Medulla oblongata (tissue), 1 donor: ENCODE measurements around the gene SCRT2.

ENCODE experiments used
- DNase-seq: peaks from one replicate; pipeline ENCODE4 v3.0.0-alpha.2; 2015; ENCODE audit errors: extremely low spot score

SCRT2 gene

GRCh38 chr20:672963-673602 is 2.5 kb downstream of the SCRT2 start:
- no peak for DNase-seq

GRCh38 chr20:671252-672030 is 4.2 kb downstream of the SCRT2 start:
- no peak for DNase-seq

GRCh38 chr20:669573-669972 is 6.0 kb downstream of the SCRT2 start:
- DNase-seq = no peak

DNA sequence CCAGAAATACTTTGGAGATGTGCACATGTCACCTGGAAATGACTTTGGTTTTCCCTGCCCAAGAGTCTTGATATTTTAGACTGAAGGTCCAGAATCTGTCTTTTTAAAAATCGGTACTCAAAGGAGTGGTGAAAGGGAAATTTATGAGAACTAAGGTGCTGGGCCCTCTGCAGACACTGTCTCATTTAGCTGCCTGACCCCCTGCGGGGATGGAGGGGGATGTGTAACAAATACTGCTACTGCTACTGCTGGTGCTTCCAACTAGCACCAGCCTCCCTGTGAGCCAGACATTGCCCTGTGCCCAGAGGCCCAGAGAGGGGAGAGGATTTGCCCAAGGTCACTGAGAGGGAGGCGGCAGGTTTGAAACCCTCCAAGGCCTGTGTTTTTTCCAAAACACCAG is 7.0 kb downstream of the SCRT2 start:
- no peak for DNase-seq

DNA sequence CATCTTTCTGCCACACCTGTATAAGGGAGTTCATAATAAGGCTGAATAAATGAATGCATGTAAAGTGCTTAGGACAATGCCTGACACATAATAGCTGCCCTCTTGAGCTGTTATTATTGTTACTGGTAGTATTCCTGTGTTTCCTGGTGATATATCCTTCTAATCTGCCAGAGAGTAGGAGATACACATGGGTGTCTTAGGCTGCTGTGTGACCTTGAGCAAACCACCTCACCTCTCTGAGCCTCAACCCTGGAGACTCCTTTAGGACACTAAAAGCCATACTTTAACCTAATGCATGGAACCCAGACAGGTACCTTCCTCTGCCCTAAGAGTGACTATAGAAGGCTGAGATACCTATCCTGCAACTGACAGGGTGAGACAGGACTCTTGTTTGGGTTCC is 7.6 kb downstream of the SCRT2 start:
- no peak for DNase-seq

- DNase-seq = peak; percentile 26
Measured at GRCh38 chr20:667351-668034, 8.1 kb downstream of the SCRT2 start.

- no peak for DNase-seq
Measured at GRCh38 chr20:666877-667276, 8.7 kb downstream of the SCRT2 start.

- no peak for DNase-seq
Measured at GRCh38 chr20:665276-665675, 10.3 kb downstream of the SCRT2 start.

DNA sequence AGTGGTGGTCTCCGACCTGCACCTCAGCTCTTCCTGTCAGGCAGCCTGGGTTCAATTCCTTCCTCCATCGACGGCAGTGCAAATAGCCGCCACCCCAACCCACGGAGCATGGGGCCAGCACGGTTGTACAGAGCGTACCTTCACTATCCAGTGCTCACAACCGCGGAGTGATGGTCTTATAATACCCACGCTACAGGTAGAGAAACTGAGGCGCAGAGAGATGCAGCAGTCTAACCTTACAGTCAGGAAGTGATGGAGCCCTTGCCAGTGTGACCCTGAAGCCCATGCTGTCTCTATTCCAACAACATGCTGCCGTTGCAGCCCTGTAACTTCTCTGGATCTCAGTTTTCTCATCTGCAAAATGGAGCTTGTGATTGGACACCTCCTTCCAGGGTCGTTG is 11.0 kb downstream of the SCRT2 start:
- no peak for DNase-seq

DNA sequence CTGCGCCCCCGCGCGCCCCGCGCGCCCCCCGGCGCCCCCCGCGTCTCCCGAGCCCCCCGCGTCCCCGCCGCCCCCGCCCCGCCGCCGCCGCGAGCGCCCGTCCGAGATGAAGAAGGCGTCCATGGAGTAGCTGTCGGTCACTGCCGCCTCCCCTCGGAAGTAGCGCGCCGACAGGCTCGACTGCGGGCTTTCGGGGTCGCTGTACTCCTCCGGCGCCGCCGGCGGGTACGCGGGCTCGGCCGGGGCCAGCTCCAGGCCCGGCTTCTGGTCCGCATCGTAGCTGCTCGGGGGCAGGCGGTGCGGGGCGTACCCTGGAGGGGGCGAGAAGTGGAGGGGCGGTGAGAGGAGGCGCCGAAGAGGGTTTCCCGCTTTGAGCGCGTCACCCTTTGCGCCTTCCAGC is 11.5 kb downstream of the SCRT2 start:
- no peak for DNase-seq

- no peak for DNase-seq
Measured at GRCh38 chr20:663315-664090, 12.1 kb downstream of the SCRT2 start.

DNA sequence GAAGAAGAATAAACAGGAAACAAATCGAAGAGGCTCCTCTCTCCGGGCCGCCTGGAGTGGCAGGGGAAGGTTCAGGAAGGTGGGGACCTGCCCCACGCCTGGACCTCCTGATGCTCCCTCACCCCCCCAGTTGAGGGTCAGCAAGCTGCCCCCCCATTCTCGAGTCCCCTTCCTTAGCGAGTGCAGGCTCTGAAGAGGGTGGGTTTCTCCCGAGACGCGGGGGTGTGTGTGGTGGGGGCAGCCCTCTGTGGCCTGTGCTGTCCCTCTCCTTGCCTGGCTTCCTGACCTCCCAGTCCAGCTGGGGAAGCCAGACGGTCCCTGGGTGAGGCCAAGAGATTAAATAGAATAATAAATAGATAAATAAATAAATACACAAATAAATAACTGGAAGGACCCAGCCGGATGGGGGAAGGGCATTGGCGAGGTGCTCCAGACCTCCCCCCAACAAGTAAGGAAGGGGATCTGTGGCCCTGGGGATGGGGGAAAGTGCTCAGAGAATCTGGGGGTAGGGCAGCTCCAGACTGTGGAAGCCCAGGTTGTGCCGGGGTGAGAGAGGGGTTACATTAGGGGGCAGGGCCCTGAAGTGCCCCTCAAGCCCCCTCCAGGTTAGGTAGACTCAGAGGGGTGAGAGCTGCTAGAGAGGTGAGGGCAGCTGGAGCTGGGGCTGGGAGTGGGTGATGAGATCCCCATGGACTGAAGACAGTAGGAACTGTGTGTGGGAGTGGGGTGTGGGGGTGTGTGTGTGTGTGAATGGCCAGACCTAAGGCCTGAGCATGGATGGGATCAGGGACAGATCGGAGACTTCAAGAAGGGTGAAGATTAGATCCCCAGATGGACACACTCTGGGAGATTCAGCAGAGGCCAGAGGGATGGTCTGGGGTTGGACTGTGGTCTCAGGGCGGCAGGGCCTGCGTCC is 13.1 kb downstream of the SCRT2 start:
- no peak for DNase-seq

DNA sequence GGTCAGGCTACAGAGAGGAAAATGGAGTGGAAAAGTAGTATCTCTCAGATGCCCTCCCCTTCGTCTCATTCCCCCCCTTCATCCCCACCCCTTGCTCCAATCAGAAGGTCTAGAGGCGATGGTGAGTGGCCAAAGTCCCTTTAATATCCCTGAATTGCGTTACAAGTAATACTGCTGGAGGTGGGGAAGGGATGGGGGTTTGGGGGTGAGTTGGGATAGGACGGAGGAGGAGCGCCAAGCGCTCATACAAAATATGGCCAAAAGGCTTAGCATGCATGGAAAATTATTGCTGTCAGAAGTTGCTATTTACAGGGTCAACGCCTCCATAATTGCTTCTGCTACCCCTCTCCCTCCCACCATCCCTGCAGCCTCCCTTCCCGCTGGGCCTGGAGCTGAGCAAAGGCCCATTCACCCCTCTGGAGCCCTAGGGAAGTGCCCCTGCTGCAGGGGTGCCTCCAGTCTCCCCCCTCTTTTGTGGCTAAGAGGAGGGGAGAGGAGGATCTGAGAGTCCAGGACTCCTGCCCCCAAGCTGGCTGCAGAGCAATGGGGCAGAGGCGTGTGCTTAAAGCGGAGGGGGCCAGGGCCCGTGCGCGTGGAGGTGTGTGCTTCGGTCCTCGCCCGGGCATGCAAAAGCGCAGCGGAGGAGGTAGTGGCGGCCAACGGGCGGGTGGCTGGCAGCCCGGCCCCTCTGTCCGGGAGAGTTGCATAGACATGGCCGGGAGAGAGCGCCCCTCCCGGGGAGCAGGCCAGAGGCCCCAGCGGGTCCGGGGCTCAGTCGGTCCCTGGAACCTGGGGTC is 13.9 kb downstream of the SCRT2 start:
- no peak for DNase-seq

GRCh38 chr20:658731-659291 is 16.8 kb downstream of the SCRT2 start:
- peak; percentile 12 for DNase-seq

GRCh38 chr20:658202-658601 is 17.4 kb downstream of the SCRT2 start:
- DNase-seq = no peak

GRCh38 chr20:655726-656624 is 19.6 kb downstream of the SCRT2 start:
- no peak for DNase-seq

DNA sequence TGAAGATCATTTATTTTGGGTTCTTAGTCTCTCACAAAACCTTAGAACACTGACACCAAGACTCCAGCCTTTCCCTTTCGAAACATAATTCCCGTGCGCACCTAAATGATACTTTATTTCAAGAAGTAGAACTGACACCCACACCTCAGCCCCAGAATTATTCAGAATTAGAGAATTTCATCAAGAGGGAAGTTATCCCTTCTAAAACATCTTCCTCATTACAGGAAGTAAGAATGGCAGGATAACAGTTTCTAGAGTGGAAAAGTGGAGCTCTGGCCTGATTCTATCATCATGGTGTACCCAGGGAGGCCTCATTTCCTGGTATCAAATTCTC is 21.2 kb downstream of the SCRT2 start:
- no peak for DNase-seq

DNA sequence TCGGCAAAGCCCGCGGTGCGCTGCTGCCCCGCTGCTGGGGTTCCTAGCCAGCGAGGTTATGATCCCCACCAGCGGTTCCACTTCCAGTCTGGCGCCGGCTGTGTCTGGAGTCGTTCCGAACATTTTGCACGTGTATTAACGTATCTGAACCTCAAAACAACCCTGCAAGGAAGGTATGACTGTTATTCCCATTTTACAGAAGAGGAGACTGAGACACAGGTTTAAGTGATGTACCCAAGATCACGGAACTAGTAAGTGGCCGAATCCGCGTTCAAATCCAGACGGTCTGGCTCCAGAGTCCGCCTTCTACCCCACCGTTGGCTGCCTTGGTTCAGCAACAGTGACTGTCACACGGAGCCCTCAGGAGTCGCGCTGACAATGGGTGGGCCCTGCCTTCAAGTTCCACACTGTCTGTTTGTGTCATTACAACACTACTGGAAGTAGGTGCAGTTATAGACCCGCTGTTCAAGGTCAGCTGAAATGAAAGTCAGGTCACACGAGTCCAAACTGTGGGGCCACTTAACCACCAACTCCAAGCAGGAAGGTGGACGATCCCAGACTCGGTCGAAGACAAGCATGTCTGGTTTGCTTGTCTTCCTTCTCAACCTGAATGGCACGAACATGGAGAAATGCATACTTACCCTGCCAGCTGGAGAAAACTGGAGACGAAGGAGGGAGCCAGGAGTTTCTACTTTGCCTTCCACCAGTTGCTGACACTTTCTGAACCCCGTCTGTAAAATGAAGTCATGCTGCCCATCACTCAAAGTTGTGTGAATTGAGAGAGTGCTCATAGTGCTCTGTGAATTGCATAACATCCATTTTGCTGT is 21.8 kb downstream of the SCRT2 start:
- DNase-seq = no peak
